WERI-Rb-1 (cell line): ENCODE data around the gene DYNC1H1.
A peak's percentile ranks its signal among the peaks of the same experiment; 100 is the strongest.
"Not testable (repeated sequence)": the region's sequence is repeated elsewhere in the genome, so short reads cannot be mapped to it uniquely, and the experiment has no call there.

Experiments used
- DNase-seq: peaks from one replicate; pipeline ENCODE4 v3.0.0-alpha.2; 2020
- H3K27ac ChIP-seq: fragments of 250-450 bp; sonication (Bioruptor Pico); 2 replicates; pipeline ENCODE4 v1.5.1; 2020; ENCODE audit warnings: mild to moderate bottlenecking, moderate library complexity
- H3K27me3 ChIP-seq: fragments of 250-450 bp; sonication (Bioruptor Pico); 2 replicates; pipeline ENCODE4 v1.5.1; 2021; ENCODE audit warnings: mild to moderate bottlenecking, low read depth, moderate library complexity; ENCODE audit not compliant: insufficient read depth, severe bottlenecking
- H3K36me3 ChIP-seq: fragments of 250-450 bp; sonication (Bioruptor Pico); 2 replicates; pipeline ENCODE4 v1.5.1; 2020; ENCODE audit warnings: mild to moderate bottlenecking, moderate library complexity
- H3K4me3 ChIP-seq: 2 replicates; pipeline ENCODE4 v1.5.1; 2011; ENCODE audit warnings: low read depth, mild to moderate bottlenecking, control low read depth, low read length
- H3K9me3 ChIP-seq: fragments of 250-450 bp; sonication (Bioruptor Pico); 2 replicates; pipeline ENCODE4 v1.5.1; 2021; ENCODE audit warnings: mild to moderate bottlenecking, moderate library complexity; ENCODE audit not compliant: severe bottlenecking
- CTCF ChIP-seq: IDR thresholded peaks from 2 replicates; pipeline ENCODE4 v1.5.1; 2011; ENCODE audit warnings: low read depth, mild to moderate bottlenecking, control low read depth, inconsistent platforms, low read length

DYNC1H1 gene

DNA sequence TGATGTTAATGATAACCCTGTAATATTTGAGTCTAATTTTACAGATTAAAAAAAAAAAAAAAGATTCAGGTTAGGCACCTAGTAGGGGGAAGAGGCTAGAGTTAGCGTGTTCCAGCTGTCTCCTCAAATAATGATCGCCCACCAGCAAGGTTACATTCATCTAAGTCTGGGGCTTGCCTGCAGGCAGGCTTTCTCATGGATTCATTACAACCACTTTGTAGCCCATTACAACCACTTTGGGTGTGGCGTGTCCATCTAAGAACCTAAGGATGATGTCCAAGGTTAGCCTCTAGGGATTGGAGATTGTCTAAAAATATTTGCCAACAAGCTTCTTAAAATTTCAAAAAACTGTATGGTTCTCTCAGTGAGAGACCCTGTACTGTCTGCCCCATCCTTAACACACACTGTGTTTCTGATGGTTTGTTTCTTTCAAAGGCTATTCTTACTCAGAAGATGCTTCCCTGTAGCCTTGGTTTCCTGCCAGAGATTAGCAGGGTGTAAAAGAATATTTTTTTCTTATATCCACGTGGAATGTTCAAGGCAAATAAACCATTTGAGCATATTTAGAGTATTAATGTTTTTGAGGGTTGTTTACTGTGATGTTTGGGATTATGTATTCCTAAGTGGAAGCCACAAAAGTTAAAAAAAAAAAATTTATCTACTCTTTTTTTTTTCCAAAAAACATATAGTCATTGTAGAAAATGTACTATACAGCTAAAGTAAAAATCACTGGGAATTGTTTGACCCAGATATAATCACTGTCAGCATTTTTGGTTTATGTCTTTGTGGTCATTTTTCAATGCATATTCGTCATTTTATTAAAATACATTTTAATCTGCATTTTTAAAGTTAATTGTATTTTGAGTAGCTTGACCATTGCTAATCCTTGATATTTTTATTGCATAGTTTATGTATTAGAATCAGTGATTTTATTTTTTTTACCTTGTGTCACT is 1.7 kb downstream of the DYNC1H1 start:
- H3K9me3 ChIP-seq, result no peaks in the 10 kb centered on the region
- TF ChIP-seq CTCF, result no peak
- no peaks in the 10 kb centered on the region for H3K27me3 ChIP-seq
- no peak for DNase-seq
- H3K27ac ChIP-seq, result no peak overlapping the region; the same call in 1 of the 2 replicates
- H3K36me3 ChIP-seq, result peaks cover 25% of the 10 kb centered on the region
- H3K4me3 ChIP-seq, result peak overlapping the region; percentile 57

- no peaks in the 10 kb centered on the region for H3K27me3 ChIP-seq
- no peak for DNase-seq
- peaks cover 27% of the 10 kb centered on the region for H3K36me3 ChIP-seq
- H3K27ac ChIP-seq, result no peak overlapping the region
- H3K4me3 ChIP-seq, result no peak overlapping the region
- no peaks in the 10 kb centered on the region for H3K9me3 ChIP-seq
- no peak for TF ChIP-seq CTCF
These were observed 2.4 kb downstream of the DYNC1H1 start for GRCh38 chr14:101966742-101967141.

DNA sequence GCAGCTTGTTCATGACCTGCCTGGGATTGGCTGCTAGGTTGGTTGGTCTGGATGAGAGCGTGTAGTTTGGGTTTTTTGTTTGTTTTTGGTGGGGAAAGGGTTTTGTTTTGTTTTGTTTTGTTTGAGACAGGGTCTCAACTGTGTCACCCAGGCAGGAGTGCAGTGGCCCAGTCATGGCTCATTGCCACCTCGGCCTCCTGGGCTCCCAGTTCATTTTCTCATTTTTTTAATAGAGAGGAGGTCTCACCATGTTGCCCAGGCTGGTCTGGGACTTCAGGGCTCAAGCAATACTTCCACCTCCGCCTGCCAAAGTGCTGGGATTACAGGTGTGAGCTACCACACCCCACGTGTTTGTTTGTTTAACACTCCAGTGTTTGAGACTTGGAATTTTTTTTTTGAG is 3.8 kb downstream of the DYNC1H1 start:
- no peaks in the 10 kb centered on the region for H3K9me3 ChIP-seq
- no peak overlapping the region for H3K4me3 ChIP-seq
- TF ChIP-seq CTCF, result no peak
- no peak for DNase-seq
- no peak overlapping the region for H3K27ac ChIP-seq
- no peaks in the 10 kb centered on the region for H3K27me3 ChIP-seq
- H3K36me3 ChIP-seq, result peaks cover 27% of the 10 kb centered on the region

DNA sequence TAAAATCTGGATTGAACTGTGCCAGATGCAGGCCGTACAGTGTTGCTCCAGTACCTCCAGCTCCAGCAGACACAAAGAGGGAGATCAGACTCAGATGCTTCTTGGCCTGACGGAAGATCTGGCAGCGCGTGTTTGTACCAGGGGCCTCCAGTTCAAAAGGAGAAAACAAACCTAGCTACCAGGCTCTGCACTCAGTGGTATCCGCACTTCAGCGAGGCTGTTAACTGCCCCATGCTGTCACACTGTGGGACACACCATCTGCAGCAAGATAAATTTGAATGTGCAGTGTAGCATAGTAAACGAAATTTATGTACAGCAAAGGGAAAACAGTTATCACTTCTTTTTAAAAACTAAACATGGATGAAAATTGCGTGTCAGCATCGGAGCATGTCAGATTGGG is 5.1 kb downstream of the DYNC1H1 start:
- Histone ChIP-seq H3K9me3 (no peaks in the 10 kb centered on the region), H3K4me3 (no peak overlapping the region), H3K27ac (no peak overlapping the region), H3K27me3 (no peaks in the 10 kb centered on the region), H3K36me3 (peaks cover 27% of the 10 kb centered on the region)
- DNase-seq, result no peak
- TF ChIP-seq CTCF, result no peak

GRCh38 chr14:101970830-101971400 is 6.5 kb downstream of the DYNC1H1 start:
- Histone ChIP-seq H3K27me3 (no peaks in the 10 kb centered on the region), H3K36me3 (peaks cover 29% of the 10 kb centered on the region), H3K27ac (no peak overlapping the region), H3K4me3 (no peak overlapping the region), H3K9me3 (no peaks in the 10 kb centered on the region)
- no peak for TF ChIP-seq CTCF
- DNase-seq, result no peak

GRCh38 chr14:101971458-101971857 is 7.1 kb downstream of the DYNC1H1 start:
- not testable (repeated sequence) for H3K27me3 ChIP-seq, H3K27ac ChIP-seq, H3K9me3 ChIP-seq, H3K4me3 ChIP-seq, DNase-seq
- peaks cover 34% of the 10 kb centered on the region for H3K36me3 ChIP-seq
